HCT116 (cell line): Measurements from ENCODE around the gene ZSCAN26. TPM values are rescaled to one million over a fixed set of nuclear protein-coding genes. Genes with fewer than 3 reads are reported as not detected.

ENCODE experiments used
- ATAC-seq: fragments of 200-7000 bp; cut with Tn5 transposase; 2 replicates; pipeline ENCODE4 v1.9.1; 2020; ENCODE audit warnings: mild to moderate bottlenecking, moderate library complexity
- BruUV-seq: library from RNA; stranded (reverse); fragments of 400-500 nt; replicated peaks from 2 replicates; lab custom pipeline; 2021; lab: Mats Ljungman, UMichigan
- CTCF ChIA-PET: fragments of 300-600 bp; sonication (Branson Sonifier 250); formaldehyde crosslinking; loops from one replicate; lab custom pipeline; 2021; ENCODE audit warnings: antibody characterized with exemption; lab: Charles Lee
- POLR2A ChIA-PET: fragments of 300-600, 350-600 bp; sonication (Branson Sonifier 250); formaldehyde crosslinking; loops from one replicate; lab custom pipeline; 2021; ENCODE audit warnings: antibody characterized with exemption; lab: Charles Lee
- RAD21 ChIA-PET, 2 experiments: fragments of 300-600 bp; sonication (Branson Sonifier 250); formaldehyde crosslinking; loops; one replicate each; lab custom pipeline; 2023; ENCODE audit warnings: low total read pairs in 2 of 2; ENCODE audit not compliant: uncharacterized antibody in 2 of 2, unreplicated experiment in 2 of 2, low non-redundant PET in 1 of 2; lab: Charles Lee
- DNase-seq: peaks from one replicate; pipeline ENCODE4 v3.0.0-alpha.2; 2010; ENCODE audit warnings: low read depth, low spot score
- H2AFZ ChIP-seq: fragments of 200-600 bp; shearing (Covaris generic), sonication (generic); 2 replicates; pipeline ENCODE4 v1.6.1; 2017; ENCODE audit warnings: low read depth, mixed run types, mixed read lengths, antibody characterized with exemption, low read length; ENCODE audit not compliant: poor library complexity, severe bottlenecking
- H3K27ac ChIP-seq: 2 replicates; pipeline ENCODE4 v1.5.1; 2012; ENCODE audit warnings: low read depth, low read length
- H3K27me3 ChIP-seq: fragments of 200-600 bp; sonication (generic); 2 replicates; pipeline ENCODE4 v1.6.1; 2016; ENCODE audit warnings: mixed run types, low read length, mixed read lengths; ENCODE audit not compliant: insufficient read depth
- H3K36me3 ChIP-seq, 2 experiments: fragments of 200-500 bp in 1 of 2; fragments of 200-600 bp in 1 of 2; sonication (Bioruptor generic) in 1 of 2; sonication (generic) in 1 of 2; 2 replicates each; pipeline versions ENCODE4 v1.5.1 to v1.6.1; 2014 to 2016; ENCODE audit warnings: low read length in 2 of 2, inconsistent platforms in 1 of 2, mixed read lengths in 1 of 2, mixed run types in 1 of 2; ENCODE audit not compliant: insufficient read depth in 2 of 2, control insufficient read depth in 1 of 2
- H3K4me1 ChIP-seq, 2 experiments: fragments of 200-600 bp in 1 of 2; sonication (generic) in 1 of 2; 2 replicates each; pipeline versions ENCODE4 v1.5.1 to v1.6.1; 2012 to 2017; ENCODE audit warnings: low read length in 2 of 2, inconsistent platforms in 1 of 2, mild to moderate bottlenecking in 1 of 2, mixed read lengths in 1 of 2, mixed run types in 1 of 2, moderate library complexity in 1 of 2; ENCODE audit not compliant: insufficient read depth in 2 of 2, control insufficient read depth in 1 of 2
- H3K4me2 ChIP-seq: fragments of 200-600 bp; sonication (generic); 2 replicates; pipeline ENCODE4 v1.6.1; 2017; ENCODE audit warnings: mixed run types, low read length, mixed read lengths
- H3K4me3 ChIP-seq, 2 experiments: fragments of 200-600 bp in 1 of 2; sonication (generic) in 1 of 2; replicated peaks in 1 of 2; 2 replicates each; pipeline ENCODE4 v1.5.1; 2011 to 2016; ENCODE audit warnings: low read length in 2 of 2, control low read depth in 1 of 2, low read depth in 1 of 2, mild to moderate bottlenecking in 1 of 2, mixed read lengths in 1 of 2, mixed run types in 1 of 2
- H3K79me2 ChIP-seq: fragments of 200-600 bp; sonication (generic); 2 replicates; pipeline ENCODE4 v1.6.1; 2017; ENCODE audit warnings: mild to moderate bottlenecking, mixed run types, low read length, moderate library complexity, mixed read lengths; ENCODE audit not compliant: insufficient read depth
- H3K9ac ChIP-seq: fragments of 200-600 bp; sonication (generic); 2 replicates; pipeline ENCODE4 v1.6.1; 2016; ENCODE audit warnings: low read length, mixed read lengths
- H3K9me2 ChIP-seq: fragments of 200-600 bp; sonication (generic), shearing (Covaris generic); 2 replicates; pipeline ENCODE4 v1.6.1; 2017; ENCODE audit warnings: mixed run types, mild to moderate bottlenecking, moderate library complexity; ENCODE audit not compliant: insufficient read depth
- H3K9me3 ChIP-seq, 2 experiments: fragments of 200-500 bp in 1 of 2; fragments of 200-600 bp in 1 of 2; sonication (Bioruptor generic) in 1 of 2; sonication (generic) in 1 of 2; 2 replicates each; pipeline ENCODE4 v1.6.1; 2014 to 2017; ENCODE audit warnings: low read length in 2 of 2, mixed read lengths in 2 of 2, inconsistent platforms in 1 of 2, low read depth in 1 of 2, mild to moderate bottlenecking in 1 of 2, mixed run types in 1 of 2, moderate library complexity in 1 of 2; ENCODE audit not compliant: control insufficient read depth in 1 of 2, insufficient read depth in 1 of 2
- H4K20me1 ChIP-seq: fragments of 200-600 bp; sonication (generic), shearing (Covaris generic); 2 replicates; pipeline ENCODE4 v1.6.1; 2017; ENCODE audit warnings: mixed run types, mild to moderate bottlenecking, moderate library complexity; ENCODE audit not compliant: insufficient read depth
- ATF3 ChIP-seq: IDR thresholded peaks from 2 replicates; pipeline ENCODE4 v1.6.1; 2012
- POLR2AphosphoS5 ChIP-seq: IDR thresholded peaks from 2 replicates; pipeline ENCODE4 v1.6.1; 2011; ENCODE audit warnings: mild to moderate bottlenecking, low read depth, low read length, moderate library complexity
- SP1 ChIP-seq: IDR thresholded peaks from 2 replicates; pipeline ENCODE4 v1.6.1; 2012; ENCODE audit warnings: low read depth
- YY1 ChIP-seq: IDR thresholded peaks from 2 replicates; pipeline ENCODE4 v1.6.1; 2011; ENCODE audit warnings: low read length, low read depth, moderate library complexity, mild to moderate bottlenecking; ENCODE audit not compliant: insufficient replicate concordance; ENCODE audit errors: extremely low read depth
- intact Hi-C: fragments of 100-400 bp; cut with micrococcal nuclease; formaldehyde crosslinking; loops from 2 replicates; pipeline ENCODE4 v1.10.0; 2022
- total RNA-seq: library from RNA; stranded (reverse); gene quantifications from one replicate; pipeline ENCODE4 v1.2.1, GENCODE V29; 2021; ENCODE audit not compliant: unreplicated experiment

The ZSCAN26 gene
- total RNA-seq, 1 experiment from 2014 or later = 10.3 TPM

GRCh38 chr6:28281288-28282064 lies 14.5 kb downstream of the ZSCAN26 start, which contains the start of gene PGBD1:
Gene PGBD1, plus strand, starts transcription at chr6:28281572. Its CDS starts 2,242 bp downstream, at chr6:28283814.
- H3K27me3 ChIP-seq = no peaks in the 10 kb centered on the region
- ATAC-seq = peak; percentile 94
- no peaks in the 10 kb centered on the region for H3K4me1 ChIP-seq
- peak within 1 kb of the TSS; percentile 43 for H2AFZ ChIP-seq
- no peaks in the 10 kb centered on the region for H3K79me2 ChIP-seq
- H3K36me3 ChIP-seq = peaks cover 2 to 5% of the 10 kb centered on the region in 2 experiments; a peak in 2 of 4 replicates
- peak within 1 kb of the TSS; percentile 71 for H3K4me2 ChIP-seq
- ChIA-PET RAD21 (no interaction called here), POLR2A (interaction anchor here (0.9 to 1.3 kb wide), 2 partner anchors 12 to 14 kb away, joined by 3 read pairs; partner anchors contain the start of gene ZSCAN26), CTCF (no interaction called here)
- intact Hi-C loops = no loop called here
- peak; percentile 13 for DNase-seq
- no peak for TF ChIP-seq SP1
- TF ChIP-seq POLR2AphosphoS5 = peak; percentile 65
- H3K9me3 ChIP-seq = no peaks in the 10 kb centered on the region
- H3K4me3 ChIP-seq = peak within 1 kb of the TSS; percentile 56 to 59
- H3K27ac ChIP-seq = peak within 1 kb of the TSS; percentile 23; the same call in 1 of the 2 replicates
- H3K9me2 ChIP-seq = no peaks in the 10 kb centered on the region
- peak within 1 kb of the TSS; percentile 50 for H3K9ac ChIP-seq
- no TSS peak for BruUV-seq
- no peaks in the 10 kb centered on the region for H4K20me1 ChIP-seq

- no peak for ATAC-seq
- DNase-seq = no peak
- no TSS peak for BruUV-seq
- TF ChIP-seq YY1 (peak; percentile 22), ATF3 (no peak)
- no peaks in the 10 kb centered on the region for H3K4me1 ChIP-seq
- H4K20me1 ChIP-seq = no peaks in the 10 kb centered on the region
- H3K36me3 ChIP-seq = peaks cover 2 to 4% of the 10 kb centered on the region in 2 experiments; a peak in 1 of 4 replicates
- ChIA-PET POLR2A (interaction anchor here (0.8 kb wide), 1 partner anchor 52 kb away, joined by 3 read pairs; no protein-coding TSS in a partner anchor), CTCF (no interaction called here), RAD21 (no interaction called here)
- H3K4me2 ChIP-seq = no peak overlapping the region
- no peak overlapping the region for H3K4me3 ChIP-seq
- H3K9me3 ChIP-seq = no peaks in the 10 kb centered on the region
- intact Hi-C loops = no loop called here
- H3K9me2 ChIP-seq = no peaks in the 10 kb centered on the region
- H3K9ac ChIP-seq = no peak overlapping the region
- H3K27ac ChIP-seq = no peak overlapping the region
- no peaks in the 10 kb centered on the region for H3K79me2 ChIP-seq
- no peaks in the 10 kb centered on the region for H3K27me3 ChIP-seq
- no peak overlapping the region for H2AFZ ChIP-seq
These were observed 16.0 kb downstream of the ZSCAN26 start for GRCh38 chr6:28282926-28283325.
